SKM-1 treated with dmso at 0.1 percent for 144 hours (cell line): Measurements from ENCODE around the gene ZFX.

Experiments
- DNase-seq: peaks from one replicate; lab custom pipeline; 2025; ENCODE audit not compliant: unreplicated experiment; lab: John Stamatoyannopoulos, UW

ZFX gene

DNA sequence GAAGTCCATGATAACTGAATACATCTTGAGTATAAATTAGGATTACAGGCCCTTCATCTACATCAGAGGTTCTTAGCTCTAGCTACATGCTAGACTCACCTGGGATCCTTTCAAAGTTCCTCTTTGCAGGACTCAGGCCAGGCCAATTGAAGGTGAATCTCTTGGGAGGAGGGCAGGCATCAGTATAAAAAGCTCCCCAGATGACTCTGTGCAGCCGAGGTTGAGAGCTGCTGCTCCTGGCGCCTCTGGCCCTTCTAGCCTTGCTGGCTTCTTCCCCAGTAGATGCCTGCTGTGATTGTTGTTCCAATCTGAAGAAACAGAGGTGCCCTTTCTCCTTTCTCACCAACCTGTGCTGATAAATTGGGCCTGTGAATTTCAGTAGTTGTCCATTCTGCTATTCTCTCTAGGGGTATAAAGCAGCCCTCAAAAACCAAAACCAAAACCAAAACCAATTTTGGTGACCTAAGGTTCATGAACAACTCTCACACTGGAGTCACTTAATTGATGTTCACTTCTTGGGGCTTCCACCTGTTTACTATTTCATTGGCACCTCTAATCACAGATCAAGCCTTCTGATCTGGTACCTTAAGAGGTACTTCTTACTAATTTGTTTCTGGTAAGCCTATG, 85.7 kb downstream of the ZFX start:
- no peak for DNase-seq

DNA sequence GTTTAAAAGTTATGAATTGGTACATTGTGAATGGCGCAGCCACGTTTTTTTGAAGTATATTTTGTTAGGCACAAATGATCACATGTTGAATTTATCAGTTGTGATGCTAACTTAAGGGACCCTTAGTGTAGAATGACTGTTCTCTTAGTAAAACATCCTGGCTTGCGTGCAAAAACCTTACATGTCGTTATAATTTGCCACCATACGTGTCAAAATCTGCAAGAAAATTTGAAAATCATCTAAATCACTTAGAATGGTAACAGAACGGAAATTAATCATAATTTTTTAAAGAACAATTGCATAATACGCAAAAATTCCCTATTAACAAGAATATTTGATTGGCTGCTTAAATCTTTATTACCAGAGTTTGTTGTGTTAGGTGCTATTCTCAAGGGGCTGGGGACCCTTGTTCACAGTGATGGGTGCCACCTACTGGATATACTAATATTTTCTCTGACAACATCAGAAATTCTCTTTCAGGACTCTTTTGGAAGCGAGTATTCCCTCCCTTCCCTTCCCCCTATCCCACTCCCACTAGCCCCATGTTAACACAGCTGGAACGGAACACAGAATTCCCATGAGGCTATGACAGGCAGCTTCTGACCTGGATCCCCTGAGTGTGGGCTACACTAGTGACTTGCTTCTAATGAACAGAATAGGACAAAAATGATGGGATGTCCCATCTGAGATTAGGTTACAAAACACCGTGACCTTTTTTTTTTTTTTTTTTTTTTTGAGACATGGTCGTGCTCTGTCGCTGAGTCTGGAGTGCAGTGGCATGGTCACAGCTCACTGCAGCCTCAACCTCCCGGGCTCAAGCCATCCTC, 92.5 kb downstream of the ZFX start:
- no peak for DNase-seq

DNA sequence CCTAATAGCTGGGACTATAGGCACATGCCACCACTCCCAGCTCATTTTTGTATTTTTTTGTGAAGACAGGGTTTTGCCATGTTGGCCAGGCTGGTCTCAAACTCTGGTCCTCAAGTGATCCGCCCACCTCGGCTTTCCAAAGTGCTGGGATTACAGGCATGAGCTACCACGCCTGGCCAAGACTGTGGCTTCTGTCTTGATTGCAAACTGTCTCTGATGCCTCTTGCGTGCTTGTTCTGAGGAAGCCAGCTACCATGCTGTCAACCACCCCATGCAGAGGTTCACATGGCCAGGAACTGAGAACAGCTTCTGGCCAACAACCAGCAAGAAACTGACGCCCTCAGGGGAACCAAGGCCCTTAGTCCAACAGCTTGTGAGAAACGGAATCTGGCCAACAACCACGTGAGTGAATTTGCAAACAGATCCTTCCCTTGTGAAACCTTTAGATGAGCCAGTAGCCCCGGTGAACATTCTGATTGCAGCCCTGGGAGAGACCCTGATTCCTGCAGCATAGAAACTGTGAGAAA, 93.2 kb downstream of the ZFX start:
- DNase-seq = no peak

DNA sequence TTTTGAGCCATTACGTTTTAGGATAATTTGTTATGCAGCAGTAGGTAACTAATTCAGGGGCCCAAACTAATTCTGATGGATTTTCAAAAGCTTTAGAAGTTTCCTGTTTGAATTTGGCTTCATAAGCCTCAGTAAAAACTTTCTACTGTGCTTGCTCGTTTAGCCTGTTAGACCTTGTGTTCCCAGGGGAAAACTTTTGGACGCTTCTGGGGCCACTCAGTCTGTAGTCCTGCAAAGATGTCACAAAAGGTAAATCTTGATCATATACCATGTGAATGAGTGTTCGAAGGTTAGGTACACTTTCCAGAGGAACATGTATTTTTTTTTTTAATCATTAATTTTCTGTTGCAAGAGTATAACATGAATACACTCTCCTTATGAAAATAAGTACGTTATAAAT, 93.7 kb downstream of the ZFX start:
- DNase-seq = no peak

DNA sequence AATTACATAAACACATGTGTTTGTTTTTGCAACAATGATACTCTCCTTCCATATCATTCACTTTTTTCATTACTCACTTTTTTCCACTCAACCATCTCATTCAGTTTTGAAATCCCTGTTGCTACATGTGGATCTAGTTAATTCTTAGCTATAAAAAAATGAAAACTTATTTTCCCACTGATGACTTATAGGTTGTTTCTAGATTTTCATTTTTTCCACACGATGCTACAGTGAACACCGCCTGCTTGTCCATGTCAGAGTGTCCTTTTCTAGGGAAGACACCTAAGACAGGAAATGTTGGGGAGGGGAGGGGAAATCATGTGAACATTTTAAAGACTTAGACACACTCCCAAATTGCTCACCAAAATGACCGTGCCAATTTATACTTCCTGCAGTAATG, 94.2 kb downstream of the ZFX start:
- DNase-seq = no peak

DNA sequence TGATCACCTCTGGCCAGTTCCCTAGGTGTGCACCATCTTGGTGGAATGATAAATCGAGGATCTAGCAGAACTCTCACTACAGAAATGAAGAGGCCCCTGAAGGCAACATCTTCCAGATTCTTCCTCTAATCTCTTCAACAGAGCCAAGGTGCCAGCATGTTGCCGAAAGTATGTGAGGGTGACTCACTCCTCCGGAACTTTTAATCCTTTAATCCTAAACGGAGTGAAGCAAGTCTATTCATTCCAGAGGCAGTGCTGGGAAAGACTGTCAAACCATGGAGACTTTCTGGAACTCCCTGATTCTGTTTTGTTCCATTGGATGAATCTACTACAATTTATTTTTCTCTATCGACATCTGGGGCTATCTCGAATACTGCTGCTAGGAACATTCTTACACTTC, 95.7 kb downstream of the ZFX start:
- DNase-seq = no peak

DNA sequence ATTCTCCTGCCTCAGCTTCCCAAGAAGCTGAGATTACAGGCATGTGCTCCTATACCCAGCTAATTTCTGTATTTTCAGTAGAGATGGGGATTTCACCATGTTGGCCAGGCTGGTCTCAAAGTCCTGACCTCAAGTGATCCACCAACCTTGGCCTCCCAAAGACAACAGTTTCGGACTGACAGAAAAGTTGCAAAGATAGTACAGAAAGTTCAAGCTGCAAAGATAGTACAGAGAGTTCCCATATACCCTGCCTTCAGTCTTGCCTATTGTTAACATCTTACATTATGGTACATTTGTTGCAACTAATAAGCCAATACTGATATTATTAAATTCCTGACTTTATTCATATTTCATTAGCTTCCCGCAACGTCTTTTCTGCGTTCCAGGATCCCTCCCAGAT, 98.5 kb downstream of the ZFX start:
- no peak for DNase-seq

DNA sequence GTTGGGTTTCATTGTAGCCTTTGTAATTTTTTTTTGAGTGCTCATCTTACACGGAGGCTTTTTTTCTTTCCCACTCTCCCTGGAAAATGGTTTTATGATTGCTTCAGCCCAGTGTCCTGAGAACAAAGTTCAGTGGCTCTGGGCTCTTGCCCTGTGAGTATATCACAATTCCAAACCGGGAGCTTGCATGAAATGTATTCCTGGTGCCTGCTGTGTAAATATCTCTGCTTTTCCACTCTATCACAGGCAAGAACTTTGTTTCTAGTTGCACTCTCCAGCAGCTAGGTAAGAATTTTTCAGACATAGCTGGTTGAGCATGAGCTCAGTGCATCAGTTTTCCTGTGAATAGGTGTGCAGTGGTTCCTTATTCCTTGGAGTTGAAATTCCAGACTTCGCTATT, 103.5 kb downstream of the ZFX start:
- no peak for DNase-seq

DNA sequence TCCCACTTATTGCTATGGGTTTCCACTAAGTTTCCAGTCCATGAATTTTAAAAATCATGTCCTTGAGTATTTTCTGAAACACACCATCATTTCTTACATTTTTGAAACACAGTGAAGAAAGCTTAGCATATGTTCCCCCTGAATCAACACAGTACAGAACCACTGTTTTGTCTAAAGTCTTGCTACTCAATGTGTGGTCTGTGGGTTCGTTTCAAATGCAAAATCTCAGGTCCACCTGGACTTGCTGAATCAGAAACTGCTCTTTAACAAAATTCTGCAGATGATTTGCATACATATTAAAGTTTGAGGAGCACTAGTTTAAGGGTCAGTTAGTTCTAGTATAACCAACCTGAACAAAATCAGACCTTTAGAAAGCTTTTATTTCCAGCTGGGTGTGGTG, 103.9 kb downstream of the ZFX start:
- no peak for DNase-seq

DNA sequence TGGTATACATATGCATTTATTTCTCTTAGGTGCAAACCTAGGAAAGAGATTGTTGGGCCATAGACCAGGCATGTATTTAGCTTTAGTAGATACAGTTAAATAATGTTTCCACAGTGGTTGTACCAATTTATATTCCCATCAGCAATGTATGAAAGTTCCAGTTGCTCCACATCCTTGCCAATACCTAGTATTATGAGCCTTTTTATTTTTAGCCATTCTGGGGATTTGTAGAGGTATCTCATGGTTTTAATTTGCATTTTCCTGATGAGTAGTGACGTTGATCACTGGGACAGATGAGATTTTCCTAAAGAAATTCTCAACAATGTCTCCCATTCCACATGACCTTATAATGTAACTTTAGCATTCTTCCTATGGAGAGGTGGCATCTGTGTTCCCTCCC, 107.5 kb downstream of the ZFX start:
- DNase-seq = no peak

DNA sequence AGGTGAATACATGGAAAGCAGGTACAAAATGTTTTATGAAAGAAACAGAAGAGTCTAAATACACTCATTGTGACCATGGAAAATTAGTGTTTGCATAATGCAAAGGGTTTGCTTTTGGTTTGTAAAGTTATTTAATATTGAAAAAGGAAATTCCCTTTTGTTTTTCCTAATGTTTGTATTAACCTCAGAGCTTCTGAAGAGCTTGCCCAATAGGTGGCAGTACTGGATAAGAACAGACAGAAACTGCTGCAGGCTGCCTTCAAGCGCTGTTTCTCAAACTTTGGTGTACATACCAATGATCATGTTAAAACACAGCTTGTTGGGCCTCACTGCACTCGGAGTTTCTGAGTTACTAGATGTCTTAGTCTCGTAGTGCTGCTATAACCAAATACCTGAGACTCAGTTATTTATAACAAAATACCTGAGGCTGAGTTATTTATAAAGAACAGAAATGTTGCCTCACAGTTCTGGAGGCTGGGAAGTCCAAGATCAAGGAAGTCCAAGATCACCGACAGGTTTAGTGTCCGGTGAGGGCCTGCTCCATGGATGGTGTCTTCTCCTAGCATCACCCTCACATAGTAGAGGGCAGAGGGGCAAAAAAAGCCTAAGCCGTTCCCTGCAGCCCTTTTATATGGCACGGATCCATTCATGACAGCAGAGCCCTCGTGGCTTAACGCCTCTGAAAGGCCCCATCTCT, 110.2 kb downstream of the ZFX start:
- peak; percentile 32 for DNase-seq

DNA sequence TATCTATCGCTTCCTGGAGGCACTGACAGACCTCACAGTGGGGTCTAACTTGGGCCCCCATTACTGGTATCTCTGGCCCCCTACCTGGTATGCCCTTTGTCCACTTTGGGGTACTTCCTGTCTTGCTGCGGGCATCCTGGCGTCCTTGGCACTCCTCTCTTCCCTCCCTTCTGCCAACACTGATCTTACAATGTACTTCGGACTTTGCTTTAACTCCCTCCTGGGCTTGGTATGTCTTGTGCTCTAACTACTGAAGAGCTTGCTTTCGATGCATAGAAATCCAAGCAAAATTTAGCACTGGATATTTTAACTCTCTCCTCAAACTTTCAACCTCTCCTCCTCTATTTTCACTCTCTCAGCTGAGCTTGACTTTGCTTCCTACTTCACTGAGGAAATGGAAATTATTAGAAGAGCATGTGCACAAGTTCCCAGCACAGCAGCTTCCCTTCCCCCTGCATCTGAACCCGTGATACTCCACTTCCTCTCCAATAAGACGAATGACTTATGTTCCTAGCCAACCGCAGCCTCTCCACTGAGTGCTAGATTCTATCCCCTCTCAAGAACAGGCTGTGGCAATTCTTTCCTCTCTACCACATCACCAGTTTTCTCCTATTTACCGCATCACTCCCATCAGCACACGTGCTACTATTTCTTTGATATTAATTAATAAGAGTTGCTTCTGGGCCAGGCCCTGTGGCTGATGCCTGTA, 111.5 kb downstream of the ZFX start:
- DNase-seq = peak; percentile 66

DNA sequence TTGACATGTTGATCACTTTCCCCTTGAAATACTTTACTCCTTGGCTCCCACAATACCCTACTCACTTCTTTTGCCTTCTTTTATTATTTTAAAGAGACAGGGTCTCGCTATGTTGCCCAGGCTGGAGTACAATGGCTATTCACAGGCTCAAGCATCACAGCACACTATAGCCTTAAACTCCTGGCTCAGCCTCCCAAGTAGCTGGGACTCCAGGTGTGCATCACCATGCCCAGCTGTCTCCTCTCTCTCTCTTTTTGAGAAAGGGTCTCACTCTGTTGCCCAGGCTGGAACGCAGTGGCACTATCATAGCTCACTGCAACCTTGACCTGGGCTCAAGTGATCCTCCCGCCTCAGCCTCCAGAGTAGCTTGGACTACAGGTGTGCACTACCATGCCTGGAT, 112.8 kb downstream of the ZFX start:
- no peak for DNase-seq

DNA sequence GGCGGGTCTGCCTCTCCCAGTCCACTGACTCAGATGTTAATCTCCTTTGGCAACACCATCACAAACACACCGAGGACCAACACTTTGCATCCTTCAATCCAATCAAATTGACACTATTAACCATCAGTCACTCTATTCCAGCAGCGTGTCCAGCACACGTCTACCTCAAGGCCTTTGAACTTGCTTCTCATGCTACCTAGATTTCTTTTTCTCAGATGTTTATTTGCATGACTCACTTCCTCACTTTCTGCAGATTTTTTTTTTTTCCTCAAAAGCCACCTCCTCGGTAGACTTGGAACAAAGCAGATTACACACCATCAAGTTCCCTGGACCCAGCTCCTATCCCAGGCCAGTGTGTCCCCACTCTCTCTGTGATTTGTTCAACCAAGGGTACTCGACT, 114.9 kb downstream of the ZFX start:
- no peak for DNase-seq
